IPS-18a (cell line): ENCODE results near the gene RPL14.

Experiments used
- H3K27ac ChIP-seq: one replicate; pipeline ENCODE4 v1.5.1; 2013; ENCODE audit warnings: low read length
- H3K27me3 ChIP-seq: one replicate; pipeline ENCODE4 v1.6.1; 2013; ENCODE audit warnings: mild to moderate bottlenecking, low read length; ENCODE audit not compliant: control insufficient read depth, insufficient read depth
- H3K36me3 ChIP-seq: one replicate; pipeline ENCODE4 v1.6.1; 2013; ENCODE audit warnings: low read depth, low read length; ENCODE audit not compliant: control insufficient read depth
- H3K4me1 ChIP-seq: one replicate; pipeline ENCODE4 v1.6.1; 2013; ENCODE audit warnings: low read depth, low read length; ENCODE audit not compliant: control insufficient read depth
- H3K4me3 ChIP-seq: one replicate; pipeline ENCODE4 v1.5.1; 2013; ENCODE audit warnings: low read length
- H3K9ac ChIP-seq: one replicate; pipeline ENCODE4 v1.6.1; 2013; ENCODE audit warnings: mild to moderate bottlenecking, low read length, moderate library complexity
- H3K9me3 ChIP-seq: one replicate; pipeline ENCODE4 v1.6.1; 2013; ENCODE audit warnings: low read depth, low read length; ENCODE audit not compliant: control insufficient read depth

RPL14 gene

GRCh38 chr3:40497288-40497687 lies 40.1 kb downstream of the RPL14 start:
- Histone ChIP-seq H3K36me3 (no peaks in the 10 kb centered on the region), H3K27me3 (no peaks in the 10 kb centered on the region), H3K27ac (no peak overlapping the region), H3K4me3 (no peak overlapping the region), H3K4me1 (no peaks in the 10 kb centered on the region), H3K9ac (no peak overlapping the region), H3K9me3 (no peaks in the 10 kb centered on the region)

GRCh38 chr3:40499952-40500351 lies 42.8 kb downstream of the RPL14 start:
- H3K9me3 ChIP-seq, result no peaks in the 10 kb centered on the region
- no peak overlapping the region for H3K9ac ChIP-seq
- H3K4me3 ChIP-seq, result no peak overlapping the region
- H3K27ac ChIP-seq, result no peak overlapping the region
- no peaks in the 10 kb centered on the region for H3K36me3 ChIP-seq
- no peaks in the 10 kb centered on the region for H3K4me1 ChIP-seq
- no peaks in the 10 kb centered on the region for H3K27me3 ChIP-seq

- peaks cover 4% of the 10 kb centered on the region for H3K4me1 ChIP-seq
- H3K27me3 ChIP-seq, result no peaks in the 10 kb centered on the region
- no peaks in the 10 kb centered on the region for H3K36me3 ChIP-seq
- no peak overlapping the region for H3K27ac ChIP-seq
- no peak overlapping the region for H3K9ac ChIP-seq
- H3K4me3 ChIP-seq, result no peak overlapping the region
- no peaks in the 10 kb centered on the region for H3K9me3 ChIP-seq
Measured at GRCh38 chr3:40502034-40502433, 44.9 kb downstream of the RPL14 start.

GRCh38 chr3:40504636-40505430 lies 47.7 kb downstream of the RPL14 start:
- H3K27ac ChIP-seq, result no peak overlapping the region
- peaks cover 4% of the 10 kb centered on the region for H3K4me1 ChIP-seq
- H3K36me3 ChIP-seq, result peaks cover 5% of the 10 kb centered on the region
- H3K9ac ChIP-seq, result no peak overlapping the region
- H3K27me3 ChIP-seq, result no peaks in the 10 kb centered on the region
- H3K4me3 ChIP-seq, result peak overlapping the region; percentile 70
- no peaks in the 10 kb centered on the region for H3K9me3 ChIP-seq

GRCh38 chr3:40505599-40506462 lies 48.7 kb downstream of the RPL14 start, which contains the start of gene ZNF620:
TSS of gene ZNF620 (plus strand) at chr3:40506039. CDS start at chr3:40506353, 314 bp downstream.
- H3K27me3 ChIP-seq, result no peaks in the 10 kb centered on the region
- H3K4me3 ChIP-seq, result peak within 1 kb of the TSS; percentile 70
- no peak within 1 kb of the TSS for H3K27ac ChIP-seq
- H3K36me3 ChIP-seq, result peaks cover 9% of the 10 kb centered on the region
- no peaks in the 10 kb centered on the region for H3K9me3 ChIP-seq
- peak within 1 kb of the TSS; percentile 46 for H3K9ac ChIP-seq
- peaks cover 4% of the 10 kb centered on the region for H3K4me1 ChIP-seq

- Histone ChIP-seq H3K36me3 (peaks cover 39% of the 10 kb centered on the region), H3K27ac (no peak overlapping the region), H3K27me3 (no peaks in the 10 kb centered on the region), H3K4me3 (no peak overlapping the region), H3K9ac (no peak overlapping the region), H3K4me1 (peaks cover 4% of the 10 kb centered on the region), H3K9me3 (no peaks in the 10 kb centered on the region)
Measured at GRCh38 chr3:40511031-40511718, 54.0 kb downstream of the RPL14 start.

- H3K36me3 ChIP-seq, result peaks cover 36% of the 10 kb centered on the region
Measured at GRCh38 chr3:40516201-40516600, 59.1 kb downstream of the RPL14 start.

GRCh38 chr3:40518067-40518466 lies 60.9 kb downstream of the RPL14 start:
- Histone ChIP-seq H3K9ac (no peak overlapping the region), H3K4me1 (no peaks in the 10 kb centered on the region), H3K4me3 (no peak overlapping the region), H3K27ac (no peak overlapping the region), H3K27me3 (no peaks in the 10 kb centered on the region), H3K9me3 (no peaks in the 10 kb centered on the region), H3K36me3 (peaks cover 28% of the 10 kb centered on the region)

More at GRCh38 chr3:40516201-40516600, 59.1 kb downstream of the RPL14 start:
- no peaks in the 10 kb centered on the region for H3K27me3 ChIP-seq
- no peak overlapping the region for H3K4me3 ChIP-seq
- H3K9me3 ChIP-seq, result no peaks in the 10 kb centered on the region
- no peak overlapping the region for H3K9ac ChIP-seq
- H3K27ac ChIP-seq, result no peak overlapping the region
- no peaks in the 10 kb centered on the region for H3K4me1 ChIP-seq
